Nephron (organoid): ENCODE measurements around the gene POLDIP3.
"Not testable (repeated sequence)": the region's sequence is repeated elsewhere in the genome, so short reads cannot be mapped to it uniquely, and the experiment has no call there.

Experiments
- H3K27ac Mint-ChIP-seq, 3 experiments: 2 replicates each; pipeline ENCODE4 v1.8.0; 2020; ENCODE audit warnings: mixed read lengths in 3 of 3, mild to moderate bottlenecking in 2 of 3, moderate library complexity in 1 of 3
- H3K27me3 Mint-ChIP-seq: 2 replicates; pipeline ENCODE4 v1.8.0; 2021; ENCODE audit warnings: low read depth, mild to moderate bottlenecking, moderate library complexity, mixed read lengths
- H3K36me3 Mint-ChIP-seq: 2 replicates; pipeline ENCODE4 v1.8.0; 2020; ENCODE audit warnings: low read depth, mixed read lengths
- H3K4me1 Mint-ChIP-seq: 2 replicates; pipeline ENCODE4 v1.8.0; 2020; ENCODE audit warnings: mixed read lengths
- H3K4me3 Mint-ChIP-seq, 3 experiments: 2 replicates each; pipeline ENCODE4 v1.8.0; 2020; ENCODE audit warnings: mild to moderate bottlenecking in 3 of 3, mixed read lengths in 3 of 3, moderate library complexity in 2 of 3
- H3K9me3 Mint-ChIP-seq: 2 replicates; pipeline ENCODE4 v1.8.0; 2020; ENCODE audit warnings: mixed read lengths
- CTCF ChIP-seq, 3 experiments: fragments of 200-600 bp; sonication (generic); IDR thresholded peaks; one replicate each; pipeline ENCODE4 v1.5.0; 2021; ENCODE audit warnings: antibody characterized with exemption in 3 of 3; ENCODE audit not compliant: unreplicated experiment in 3 of 3

The POLDIP3 gene

GRCh38 chr22:42547562-42547961, 67.1 kb downstream of the POLDIP3 start:
- peaks cover 5% of the 10 kb centered on the region for H3K4me1 Mint-ChIP-seq
- no peak for TF ChIP-seq CTCF (IDR thresholded peaks at IDR 0.05; ENCODE audit: unreplicated experiment in 3 of 3)
- peaks cover 28% of the 10 kb centered on the region for H3K27me3 Mint-ChIP-seq
- no peak overlapping the region for H3K4me3 Mint-ChIP-seq
- H3K27ac Mint-ChIP-seq = no peak overlapping the region
- H3K9me3 Mint-ChIP-seq = peaks cover 8% of the 10 kb centered on the region
- H3K36me3 Mint-ChIP-seq = no peaks in the 10 kb centered on the region

- Mint-ChIP-seq H3K4me1 (peaks cover 5% of the 10 kb centered on the region), H3K27ac (peak overlapping the region in 2 of 3 experiments; percentile 13 to 32), H3K27me3 (peaks cover 24% of the 10 kb centered on the region), H3K36me3 (no peaks in the 10 kb centered on the region), H3K9me3 (no peaks in the 10 kb centered on the region), H3K4me3 (no peak overlapping the region)
- TF ChIP-seq CTCF (IDR thresholded peaks at IDR 0.05; ENCODE audit: unreplicated experiment in 3 of 3) = no peak
Observed at GRCh38 chr22:42544686-42545085, 70.0 kb downstream of the POLDIP3 start.

GRCh38 chr22:42539236-42539771, 75.4 kb downstream of the POLDIP3 start:
- not testable (repeated sequence) for H3K9me3 Mint-ChIP-seq
- H3K27me3 Mint-ChIP-seq = peaks cover 16% of the 10 kb centered on the region
- H3K27ac Mint-ChIP-seq = peak overlapping the region in 1 of 3 experiments; percentile 29

GRCh38 chr22:42537199-42537831, 77.4 kb downstream of the POLDIP3 start:
- not testable (repeated sequence) for H3K4me3 Mint-ChIP-seq, H3K4me1 Mint-ChIP-seq, H3K27me3 Mint-ChIP-seq, H3K36me3 Mint-ChIP-seq, H3K9me3 Mint-ChIP-seq
- H3K27ac Mint-ChIP-seq = peak overlapping the region in 1 of 3 experiments; percentile 44

More at GRCh38 chr22:42539236-42539771, 75.4 kb downstream of the POLDIP3 start:
- H3K4me1 Mint-ChIP-seq, H3K4me3 Mint-ChIP-seq, H3K36me3 Mint-ChIP-seq: not testable (repeated sequence)

GRCh38 chr22:42536634-42537033, 78.0 kb downstream of the POLDIP3 start:
- H3K36me3 Mint-ChIP-seq, H3K4me1 Mint-ChIP-seq, H3K27me3 Mint-ChIP-seq, H3K4me3 Mint-ChIP-seq, H3K9me3 Mint-ChIP-seq: not testable (repeated sequence)
- peak overlapping the region in 1 of 3 experiments; percentile 44 for H3K27ac Mint-ChIP-seq

- H3K27me3 Mint-ChIP-seq = peaks cover 6% of the 10 kb centered on the region
- no peak overlapping the region for H3K4me3 Mint-ChIP-seq
- H3K4me1 Mint-ChIP-seq = peaks cover 4% of the 10 kb centered on the region
- TF ChIP-seq CTCF (IDR thresholded peaks at IDR 0.05; ENCODE audit: unreplicated experiment in 3 of 3) = no peak
- H3K27ac Mint-ChIP-seq = no peak overlapping the region
- no peaks in the 10 kb centered on the region for H3K9me3 Mint-ChIP-seq
- H3K36me3 Mint-ChIP-seq = no peaks in the 10 kb centered on the region
Observed at GRCh38 chr22:42536166-42536565, 78.5 kb downstream of the POLDIP3 start.

- not testable (repeated sequence) for H3K36me3 Mint-ChIP-seq, H3K27ac Mint-ChIP-seq, H3K4me3 Mint-ChIP-seq, H3K4me1 Mint-ChIP-seq, H3K27me3 Mint-ChIP-seq, H3K9me3 Mint-ChIP-seq
Observed at GRCh38 chr22:42535082-42535731, 79.5 kb downstream of the POLDIP3 start.
